Mucosa of rectum (tissue), 2 donors: ENCODE results near the gene USP48.

ENCODE experiments used
- H3K27ac ChIP-seq, 2 donors: one replicate each; pipeline ENCODE4 v1.7.0; 2013; ENCODE audit warnings: inconsistent platforms in 2 of 2, low read depth in 2 of 2, low read length in 2 of 2
- H3K27me3 ChIP-seq, 2 donors: one replicate each; pipeline ENCODE4 v1.7.0; 2013; ENCODE audit warnings: low read length in 2 of 2; ENCODE audit not compliant: control insufficient read depth in 2 of 2, insufficient read depth in 2 of 2
- H3K36me3 ChIP-seq, 2 donors: one replicate each; pipeline ENCODE4 v1.7.0; 2013; ENCODE audit warnings: low read length in 2 of 2; ENCODE audit not compliant: control insufficient read depth in 2 of 2, insufficient read depth in 2 of 2
- H3K4me1 ChIP-seq, 2 donors: one replicate each; pipeline ENCODE4 v1.7.0; 2013; ENCODE audit warnings: low read length in 2 of 2, mild to moderate bottlenecking in 1 of 2; ENCODE audit not compliant: control insufficient read depth in 2 of 2, insufficient read depth in 2 of 2
- H3K4me3 ChIP-seq, 2 donors: one replicate each; pipeline ENCODE4 v1.7.0; 2013; ENCODE audit warnings: low read length in 2 of 2
- H3K9ac ChIP-seq, 2 donors: one replicate each; pipeline ENCODE4 v1.7.0; 2013; ENCODE audit warnings: low read length in 2 of 2, low read depth in 1 of 2, mild to moderate bottlenecking in 1 of 2
- H3K9me3 ChIP-seq, 2 donors: one replicate each; pipeline ENCODE4 v1.7.0; 2013; ENCODE audit warnings: low read length in 2 of 2; ENCODE audit not compliant: control insufficient read depth in 2 of 2
- donor health status: healthy.
- donor health status: Normal muscosa, but diverticular disease.

The USP48 gene

GRCh38 chr1:21665711-21666575 is 117.0 kb downstream of the USP48 start:
- peaks cover 12 to 14% of the 10 kb centered on the region in 2 donors for H3K4me1 ChIP-seq

GRCh38 chr1:21664806-21665588 is 118.0 kb downstream of the USP48 start:
- H3K9ac ChIP-seq: no peak overlapping the region
- no peaks in the 10 kb centered on the region for H3K36me3 ChIP-seq
- H3K27ac ChIP-seq: no peak overlapping the region
- H3K27me3 ChIP-seq: peaks cover 22 to 42% of the 10 kb centered on the region in 2 donors
- H3K9me3 ChIP-seq: no peaks in the 10 kb centered on the region
- H3K4me3 ChIP-seq: no peak overlapping the region
- peaks cover 12 to 14% of the 10 kb centered on the region in 2 donors for H3K4me1 ChIP-seq

More at GRCh38 chr1:21665711-21666575, 117.0 kb downstream of the USP48 start:
- no peaks in the 10 kb centered on the region for H3K9me3 ChIP-seq
- no peak overlapping the region for H3K27ac ChIP-seq
- no peaks in the 10 kb centered on the region for H3K36me3 ChIP-seq
- no peak overlapping the region for H3K4me3 ChIP-seq
- H3K27me3 ChIP-seq: peaks cover 17 to 43% of the 10 kb centered on the region in 2 donors
- H3K9ac ChIP-seq: no peak overlapping the region

- Histone ChIP-seq H3K4me3 (no peak overlapping the region), H3K4me1 (peaks cover 5 to 9% of the 10 kb centered on the region in 2 donors), H3K27ac (no peak overlapping the region), H3K27me3 (peaks cover 27 to 43% of the 10 kb centered on the region in 2 donors), H3K9me3 (no peaks in the 10 kb centered on the region), H3K36me3 (no peaks in the 10 kb centered on the region), H3K9ac (no peak overlapping the region)
Measured at GRCh38 chr1:21663951-21664805, 118.8 kb downstream of the USP48 start.

- no peak overlapping the region for H3K4me3 ChIP-seq
- H3K4me1 ChIP-seq: peaks cover 0 to 3% of the 10 kb centered on the region in 2 donors
- no peaks in the 10 kb centered on the region for H3K9me3 ChIP-seq
- no peaks in the 10 kb centered on the region for H3K36me3 ChIP-seq
- peaks cover 23 to 37% of the 10 kb centered on the region in 2 donors for H3K27me3 ChIP-seq
- no peak overlapping the region for H3K9ac ChIP-seq
- no peak overlapping the region for H3K27ac ChIP-seq
Measured at GRCh38 chr1:21663248-21663950, 119.5 kb downstream of the USP48 start.

GRCh38 chr1:21662426-21663247 is 120.3 kb downstream of the USP48 start:
- H3K9ac ChIP-seq: no peak overlapping the region
- H3K36me3 ChIP-seq: no peaks in the 10 kb centered on the region
- H3K4me3 ChIP-seq: no peak overlapping the region
- H3K27ac ChIP-seq: no peak overlapping the region
- H3K4me1 ChIP-seq: peaks cover 0 to 3% of the 10 kb centered on the region in 2 donors
- no peaks in the 10 kb centered on the region for H3K9me3 ChIP-seq
- peaks cover 16 to 29% of the 10 kb centered on the region in 2 donors for H3K27me3 ChIP-seq

- Histone ChIP-seq H3K27me3 (peaks cover 12 to 22% of the 10 kb centered on the region in 2 donors), H3K27ac (no peak overlapping the region), H3K4me3 (no peak overlapping the region), H3K9me3 (no peaks in the 10 kb centered on the region), H3K4me1 (peaks cover 0 to 3% of the 10 kb centered on the region in 2 donors), H3K36me3 (no peaks in the 10 kb centered on the region), H3K9ac (no peak overlapping the region)
Measured at GRCh38 chr1:21661886-21662285, 121.1 kb downstream of the USP48 start.

- no peak overlapping the region for H3K4me3 ChIP-seq
- no peak overlapping the region for H3K27ac ChIP-seq
- peaks cover 0 to 3% of the 10 kb centered on the region in 2 donors for H3K4me1 ChIP-seq
- H3K9me3 ChIP-seq: no peaks in the 10 kb centered on the region
- H3K36me3 ChIP-seq: no peaks in the 10 kb centered on the region
- no peak overlapping the region for H3K9ac ChIP-seq
- H3K27me3 ChIP-seq: peaks cover 12 to 18% of the 10 kb centered on the region in 2 donors
Measured at GRCh38 chr1:21659924-21660326, 123.0 kb downstream of the USP48 start.

- H3K4me3 ChIP-seq: no peak overlapping the region
- peaks cover 12 to 18% of the 10 kb centered on the region in 2 donors for H3K27me3 ChIP-seq
- H3K4me1 ChIP-seq: peaks cover 0 to 3% of the 10 kb centered on the region in 2 donors
- no peaks in the 10 kb centered on the region for H3K9me3 ChIP-seq
- H3K36me3 ChIP-seq: no peaks in the 10 kb centered on the region
- H3K27ac ChIP-seq: no peak overlapping the region
- H3K9ac ChIP-seq: no peak overlapping the region
Measured at GRCh38 chr1:21659099-21659923, 123.6 kb downstream of the USP48 start.
